ENCODE measurements around the gene VPS13C.

The VPS13C gene

DNA sequence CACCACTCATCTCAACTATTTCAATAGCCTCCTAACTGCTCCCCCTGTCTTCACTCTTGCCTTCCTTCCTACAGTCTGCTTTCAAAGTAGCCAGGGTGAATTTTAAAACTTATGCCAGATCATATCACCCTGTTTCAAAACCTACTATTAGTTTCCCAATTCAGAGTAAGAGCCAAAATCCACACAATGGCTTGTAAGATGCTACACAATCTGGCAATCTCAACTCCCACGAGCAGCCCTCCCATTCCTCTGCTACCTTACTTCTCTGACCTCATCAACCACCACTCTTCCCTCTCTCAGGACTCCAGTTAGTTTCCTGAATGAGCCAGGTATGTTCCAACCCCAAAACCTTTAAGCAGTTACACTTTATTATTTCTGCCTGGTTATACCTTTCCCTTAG lies 62.5 kb downstream of the VPS13C start:
- Histone ChIP-seq H3K36me3 (ENCODE audit: control insufficient read depth, insufficient read depth, low read length) (no peaks in the 10 kb centered on the region), H3K9ac (ENCODE audit: low read length) (no peak overlapping the region), H3K4me1 (ENCODE audit: control insufficient read depth, insufficient read depth, low read length) (no peaks in the 10 kb centered on the region), H3K27ac (ENCODE audit: low read depth, low read length) (no peak overlapping the region), H3K27me3 (ENCODE audit: control insufficient read depth, insufficient read depth, low read length) (no peaks in the 10 kb centered on the region), H3K4me3 (ENCODE audit: low read length) (no peak overlapping the region)

DNA sequence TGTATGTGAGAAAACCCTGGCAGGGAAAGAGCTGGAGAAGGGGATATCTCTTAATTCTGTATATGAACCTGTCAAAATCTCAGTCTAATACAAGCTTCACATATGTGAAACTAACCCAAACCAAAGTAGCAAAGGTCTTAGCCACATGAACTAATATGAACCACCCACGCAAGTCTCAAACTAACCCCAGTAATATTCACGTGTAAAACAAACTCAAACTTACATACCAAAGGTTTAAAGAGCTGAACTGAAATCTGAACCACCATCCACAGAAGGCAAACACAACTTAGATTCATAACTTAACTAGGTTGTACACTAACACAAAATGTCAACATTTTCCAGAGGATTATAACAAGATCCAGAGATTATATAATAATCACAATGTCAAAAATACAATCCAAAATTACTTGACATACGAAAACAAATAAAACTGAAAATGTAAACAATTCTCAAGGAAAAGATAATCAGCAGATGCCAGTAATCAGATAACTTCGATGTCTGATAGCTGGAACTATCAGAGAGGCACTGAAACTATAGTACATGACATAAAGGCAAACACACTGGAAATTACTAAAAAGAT lies 64.1 kb downstream of the VPS13C start:
- no peaks in the 10 kb centered on the region for H3K27me3 ChIP-seq (ENCODE audit: control insufficient read depth, insufficient read depth, low read length)
- H3K9ac ChIP-seq (ENCODE audit: low read length), result no peak overlapping the region
- no peaks in the 10 kb centered on the region for H3K36me3 ChIP-seq (ENCODE audit: control insufficient read depth, insufficient read depth, low read length)
- H3K27ac ChIP-seq (ENCODE audit: low read depth, low read length), result no peak overlapping the region
- no peaks in the 10 kb centered on the region for H3K4me1 ChIP-seq (ENCODE audit: control insufficient read depth, insufficient read depth, low read length)
- no peak overlapping the region for H3K4me3 ChIP-seq (ENCODE audit: low read length)

DNA sequence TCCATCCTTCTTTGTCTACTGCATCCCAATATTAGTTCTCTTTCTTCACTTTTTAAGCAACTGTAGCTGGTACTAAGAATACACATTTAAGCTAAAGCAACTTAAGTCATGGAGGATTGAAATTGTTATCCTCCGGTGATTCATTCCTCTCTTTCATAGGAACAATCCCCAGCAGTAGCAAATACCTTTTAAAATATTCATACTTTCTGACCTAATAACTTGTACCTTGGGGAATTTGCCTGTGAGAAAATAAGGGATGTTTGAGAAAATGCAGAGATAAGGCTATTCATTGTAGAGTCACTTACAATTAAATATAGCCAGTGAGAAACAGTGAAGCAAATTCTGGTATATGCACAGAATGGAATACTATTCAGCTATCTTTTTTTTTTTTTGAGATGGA lies 66.0 kb downstream of the VPS13C start:
- H3K9ac ChIP-seq (ENCODE audit: low read length), result no peak overlapping the region
- H3K36me3 ChIP-seq (ENCODE audit: control insufficient read depth, insufficient read depth, low read length), result no peaks in the 10 kb centered on the region
- no peaks in the 10 kb centered on the region for H3K4me1 ChIP-seq (ENCODE audit: control insufficient read depth, insufficient read depth, low read length)
- H3K27ac ChIP-seq (ENCODE audit: low read depth, low read length), result no peak overlapping the region
- H3K27me3 ChIP-seq (ENCODE audit: control insufficient read depth, insufficient read depth, low read length), result no peaks in the 10 kb centered on the region
- no peak overlapping the region for H3K4me3 ChIP-seq (ENCODE audit: low read length)

DNA sequence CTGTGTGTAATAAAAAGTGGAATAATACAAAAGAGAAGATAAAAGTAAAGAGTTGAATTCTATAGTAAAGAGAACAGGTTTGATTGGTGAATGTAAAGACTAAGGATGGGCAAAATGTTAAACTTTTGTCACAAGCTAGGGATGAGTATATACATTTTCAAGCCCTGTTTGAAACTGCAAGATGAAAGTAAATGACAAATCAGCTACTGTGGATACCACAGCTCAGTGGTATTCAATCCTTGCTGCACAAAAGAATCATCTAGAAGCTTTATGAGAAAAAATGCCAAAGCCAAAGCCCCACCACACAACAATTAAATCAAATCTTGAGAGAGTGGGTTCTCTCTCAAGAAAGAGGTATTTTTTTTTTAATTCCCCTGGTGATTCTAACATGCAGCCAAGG lies 67.7 kb downstream of the VPS13C start:
- no peaks in the 10 kb centered on the region for H3K4me1 ChIP-seq (ENCODE audit: control insufficient read depth, insufficient read depth, low read length)
- H3K9ac ChIP-seq (ENCODE audit: low read length), result no peak overlapping the region
- no peaks in the 10 kb centered on the region for H3K27me3 ChIP-seq (ENCODE audit: control insufficient read depth, insufficient read depth, low read length)
- H3K27ac ChIP-seq (ENCODE audit: low read depth, low read length), result no peak overlapping the region
- H3K4me3 ChIP-seq (ENCODE audit: low read length), result no peak overlapping the region
- H3K36me3 ChIP-seq (ENCODE audit: control insufficient read depth, insufficient read depth, low read length), result peaks cover 2% of the 10 kb centered on the region

DNA sequence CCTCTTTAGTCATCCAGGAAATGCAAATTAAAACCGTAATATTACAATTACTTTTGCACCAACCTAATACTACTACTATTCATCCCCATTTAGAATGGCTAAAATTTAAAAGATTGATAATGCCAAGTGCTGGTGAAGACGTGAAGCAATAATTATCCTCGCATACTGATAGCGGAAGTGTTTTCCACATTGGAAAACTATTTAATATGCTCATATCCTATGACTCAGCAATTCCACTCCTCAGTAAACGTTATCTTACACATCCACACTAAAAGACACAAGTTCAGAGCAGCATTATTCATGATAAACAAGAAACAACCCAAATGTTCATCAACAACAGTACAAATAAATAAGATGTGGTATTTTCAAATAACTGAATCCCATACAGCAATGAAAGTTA lies 70.6 kb downstream of the VPS13C start:
- no peak overlapping the region for H3K27ac ChIP-seq (ENCODE audit: low read depth, low read length)
- H3K27me3 ChIP-seq (ENCODE audit: control insufficient read depth, insufficient read depth, low read length), result no peaks in the 10 kb centered on the region
- H3K9ac ChIP-seq (ENCODE audit: low read length), result no peak overlapping the region
- peaks cover 2% of the 10 kb centered on the region for H3K36me3 ChIP-seq (ENCODE audit: control insufficient read depth, insufficient read depth, low read length)
- no peak overlapping the region for H3K4me3 ChIP-seq (ENCODE audit: low read length)
- no peaks in the 10 kb centered on the region for H3K4me1 ChIP-seq (ENCODE audit: control insufficient read depth, insufficient read depth, low read length)

DNA sequence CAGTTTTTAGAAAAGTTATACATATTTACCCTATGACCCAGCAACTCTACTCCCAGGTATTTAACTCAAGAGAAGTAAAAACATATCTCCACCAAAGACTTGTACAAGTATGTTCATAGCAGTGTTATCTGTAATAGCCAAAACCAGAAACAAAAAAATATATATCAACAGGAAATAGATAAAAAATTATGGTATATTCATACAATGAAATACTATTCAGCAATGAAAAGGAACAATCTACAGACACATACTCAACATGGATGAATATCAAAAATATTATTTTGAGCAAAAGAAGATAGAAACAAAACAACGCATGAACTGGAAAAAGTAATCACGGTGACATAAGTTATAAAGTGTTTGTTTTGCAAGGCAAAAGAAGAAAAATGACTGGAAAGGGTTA lies 72.4 kb downstream of the VPS13C start:
- Histone ChIP-seq H3K4me1 (ENCODE audit: control insufficient read depth, insufficient read depth, low read length) (no peaks in the 10 kb centered on the region), H3K4me3 (ENCODE audit: low read length) (no peak overlapping the region), H3K27ac (ENCODE audit: low read depth, low read length) (no peak overlapping the region), H3K9ac (ENCODE audit: low read length) (no peak overlapping the region), H3K36me3 (ENCODE audit: control insufficient read depth, insufficient read depth, low read length) (peaks cover 2% of the 10 kb centered on the region), H3K27me3 (ENCODE audit: control insufficient read depth, insufficient read depth, low read length) (no peaks in the 10 kb centered on the region)

DNA sequence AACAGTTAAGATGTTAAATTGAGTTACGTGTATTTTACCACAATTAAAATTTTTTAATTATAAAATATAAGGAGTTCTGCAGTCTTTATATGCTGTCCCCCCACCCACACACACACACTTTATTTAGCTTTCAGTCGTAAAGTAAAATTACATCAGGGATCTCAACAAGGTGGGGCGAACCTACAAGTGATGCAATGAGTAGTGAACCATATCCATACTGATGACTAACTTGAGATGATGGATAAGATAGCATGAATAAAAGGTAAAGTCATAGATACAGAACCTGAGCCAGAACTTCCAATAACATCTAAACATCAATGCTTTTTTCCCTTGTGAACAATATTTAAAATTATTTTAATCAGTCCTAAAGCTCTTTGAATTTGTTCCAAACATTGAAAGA lies 77.2 kb downstream of the VPS13C start:
- H3K36me3 ChIP-seq (ENCODE audit: control insufficient read depth, insufficient read depth, low read length), result no peaks in the 10 kb centered on the region
- H3K4me3 ChIP-seq (ENCODE audit: low read length), result no peak overlapping the region

DNA sequence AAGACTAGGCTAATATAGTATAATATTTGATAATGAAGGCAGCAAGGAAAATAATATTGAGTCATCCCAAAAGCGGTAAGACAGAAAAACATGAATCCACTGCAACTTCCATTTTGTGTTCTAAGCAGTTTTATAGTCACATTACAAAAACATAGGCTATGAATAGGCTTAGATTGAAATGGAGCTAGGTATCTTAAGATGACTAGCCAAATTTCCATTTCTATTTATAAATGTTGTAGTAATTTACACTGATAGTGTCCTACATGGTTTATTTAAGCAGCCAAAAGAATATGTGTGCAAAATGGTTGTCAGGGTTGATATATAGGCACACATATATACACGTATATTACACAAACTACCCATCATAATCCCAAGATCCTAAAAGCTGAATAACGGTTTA lies 82.0 kb downstream of the VPS13C start:
- H3K36me3 ChIP-seq (ENCODE audit: control insufficient read depth, insufficient read depth, low read length), result no peaks in the 10 kb centered on the region
- H3K27me3 ChIP-seq (ENCODE audit: control insufficient read depth, insufficient read depth, low read length), result no peaks in the 10 kb centered on the region
- no peak overlapping the region for H3K9ac ChIP-seq (ENCODE audit: low read length)
- no peak overlapping the region for H3K27ac ChIP-seq (ENCODE audit: low read depth, low read length)
- no peak overlapping the region for H3K4me3 ChIP-seq (ENCODE audit: low read length)
- no peaks in the 10 kb centered on the region for H3K4me1 ChIP-seq (ENCODE audit: control insufficient read depth, insufficient read depth, low read length)

More for the DNA sequence above, 77.2 kb downstream of the VPS13C start:
- no peak overlapping the region for H3K27ac ChIP-seq (ENCODE audit: low read depth, low read length)
- H3K9ac ChIP-seq (ENCODE audit: low read length), result no peak overlapping the region
- no peaks in the 10 kb centered on the region for H3K4me1 ChIP-seq (ENCODE audit: control insufficient read depth, insufficient read depth, low read length)
- no peaks in the 10 kb centered on the region for H3K27me3 ChIP-seq (ENCODE audit: control insufficient read depth, insufficient read depth, low read length)

DNA sequence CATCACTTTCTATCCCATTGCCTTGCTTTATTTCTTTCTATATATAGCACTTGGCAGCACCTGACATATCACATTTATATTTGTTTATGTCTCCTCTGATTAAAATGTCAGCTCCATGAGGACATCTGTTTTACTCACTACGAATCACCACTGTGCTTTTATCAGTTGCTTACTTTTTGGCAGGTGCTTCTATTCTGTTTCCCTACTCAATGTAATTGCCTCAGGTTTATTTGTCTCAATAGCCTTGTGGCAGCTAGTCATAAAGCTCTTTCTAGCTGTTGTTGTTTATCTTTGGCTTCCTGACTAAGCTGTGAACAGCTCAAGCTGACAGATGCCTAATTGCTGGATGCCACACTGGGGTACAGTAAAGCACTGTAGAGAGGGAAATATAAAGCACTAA lies 85.5 kb downstream of the VPS13C start:
- Histone ChIP-seq H3K27me3 (ENCODE audit: control insufficient read depth, insufficient read depth, low read length) (no peaks in the 10 kb centered on the region), H3K27ac (ENCODE audit: low read depth, low read length) (no peak overlapping the region), H3K9ac (ENCODE audit: low read length) (no peak overlapping the region), H3K4me3 (ENCODE audit: low read length) (no peak overlapping the region), H3K36me3 (ENCODE audit: control insufficient read depth, insufficient read depth, low read length) (peaks cover 11% of the 10 kb centered on the region), H3K4me1 (ENCODE audit: control insufficient read depth, insufficient read depth, low read length) (no peaks in the 10 kb centered on the region)

DNA sequence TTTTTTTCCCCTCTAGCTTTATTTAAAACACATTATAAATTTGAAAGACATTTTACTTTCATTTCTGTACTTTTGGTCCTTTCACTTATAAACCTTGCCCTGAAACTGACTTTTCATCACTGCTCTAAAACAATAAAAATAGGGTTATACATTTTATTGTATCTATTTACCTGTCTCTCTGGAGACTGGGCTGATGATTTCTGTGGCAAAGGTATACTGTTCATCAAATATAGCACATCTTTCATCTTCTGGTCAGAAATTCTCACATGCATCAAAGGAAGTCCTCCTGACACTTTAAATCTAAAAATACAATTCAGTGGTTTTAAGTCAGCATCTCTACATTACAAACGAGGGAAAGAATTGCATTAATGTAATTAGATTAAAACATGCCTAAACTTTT lies 86.1 kb downstream of the VPS13C start:
- Histone ChIP-seq H3K27me3 (ENCODE audit: control insufficient read depth, insufficient read depth, low read length) (no peaks in the 10 kb centered on the region), H3K4me3 (ENCODE audit: low read length) (no peak overlapping the region), H3K4me1 (ENCODE audit: control insufficient read depth, insufficient read depth, low read length) (no peaks in the 10 kb centered on the region), H3K27ac (ENCODE audit: low read depth, low read length) (no peak overlapping the region), H3K9ac (ENCODE audit: low read length) (no peak overlapping the region), H3K36me3 (ENCODE audit: control insufficient read depth, insufficient read depth, low read length) (peaks cover 11% of the 10 kb centered on the region)

DNA sequence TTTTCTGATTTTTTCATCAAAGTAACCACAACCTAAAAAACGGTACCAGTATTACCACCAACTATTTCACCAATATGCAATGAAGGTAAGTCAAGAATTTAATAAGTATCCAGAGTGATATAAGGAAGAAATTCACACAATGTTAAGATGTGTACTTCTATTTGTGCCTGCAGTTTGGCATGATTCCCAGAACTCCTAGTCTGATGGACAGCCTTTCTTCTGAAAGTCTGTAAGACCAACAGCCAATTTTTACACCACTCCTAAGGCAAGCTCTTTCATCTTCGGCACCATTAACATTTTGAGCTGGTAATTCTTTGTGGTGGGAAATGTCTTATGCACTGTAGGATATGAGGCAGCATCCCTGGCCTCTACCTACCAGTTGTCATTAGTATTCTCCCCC lies 108.3 kb downstream of the VPS13C start:
- H3K36me3 ChIP-seq (ENCODE audit: control insufficient read depth, insufficient read depth, low read length), result peaks cover 3% of the 10 kb centered on the region
- no peak overlapping the region for H3K4me3 ChIP-seq (ENCODE audit: low read length)
- H3K4me1 ChIP-seq (ENCODE audit: control insufficient read depth, insufficient read depth, low read length), result no peaks in the 10 kb centered on the region
- no peak overlapping the region for H3K9ac ChIP-seq (ENCODE audit: low read length)
- H3K27ac ChIP-seq (ENCODE audit: low read depth, low read length), result no peak overlapping the region
- no peaks in the 10 kb centered on the region for H3K27me3 ChIP-seq (ENCODE audit: control insufficient read depth, insufficient read depth, low read length)

DNA sequence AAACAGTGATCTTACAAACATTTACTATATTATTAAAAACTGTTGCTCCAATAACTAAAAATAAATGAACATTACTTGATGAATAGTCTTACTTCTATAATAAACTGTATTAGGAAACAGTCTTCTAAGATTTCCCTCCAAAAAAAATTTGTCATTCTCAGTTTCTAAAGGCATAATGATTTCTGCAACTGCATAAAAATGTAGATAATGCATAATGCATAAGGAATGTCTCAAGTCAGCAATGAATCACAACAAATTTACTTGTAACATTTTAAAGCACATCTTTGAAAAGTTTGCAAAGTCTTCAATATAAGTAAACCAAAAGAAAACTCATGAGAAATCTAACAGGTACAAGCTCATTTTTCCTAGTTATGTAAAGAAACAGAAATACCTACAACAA lies 113.5 kb downstream of the VPS13C start:
- Histone ChIP-seq H3K4me3 (ENCODE audit: low read length) (no peak overlapping the region), H3K9ac (ENCODE audit: low read length) (no peak overlapping the region), H3K27me3 (ENCODE audit: control insufficient read depth, insufficient read depth, low read length) (no peaks in the 10 kb centered on the region), H3K4me1 (ENCODE audit: control insufficient read depth, insufficient read depth, low read length) (no peaks in the 10 kb centered on the region), H3K36me3 (ENCODE audit: control insufficient read depth, insufficient read depth, low read length) (peaks cover 11% of the 10 kb centered on the region), H3K27ac (ENCODE audit: low read depth, low read length) (no peak overlapping the region)

DNA sequence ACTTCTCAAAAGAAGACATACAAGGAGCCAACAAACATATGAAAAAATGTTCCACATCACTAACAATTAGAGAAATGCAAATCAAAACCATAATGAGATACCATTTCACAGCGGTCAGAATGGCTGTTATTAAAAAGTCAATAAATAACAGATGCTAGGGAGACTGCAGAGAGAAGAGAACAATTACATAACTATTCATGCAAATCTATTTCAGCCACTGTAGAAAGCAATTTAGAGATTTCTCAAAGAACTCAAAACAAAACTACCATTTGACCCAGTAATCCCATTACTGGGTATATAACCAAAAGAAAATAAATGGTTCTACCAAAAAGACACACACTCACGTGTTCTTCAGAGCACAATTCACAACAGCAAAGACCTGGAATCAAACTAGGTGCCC lies 116.3 kb downstream of the VPS13C start:
- no peak overlapping the region for H3K27ac ChIP-seq (ENCODE audit: low read depth, low read length)
- H3K27me3 ChIP-seq (ENCODE audit: control insufficient read depth, insufficient read depth, low read length), result no peaks in the 10 kb centered on the region
- no peak overlapping the region for H3K9ac ChIP-seq (ENCODE audit: low read length)
- H3K4me1 ChIP-seq (ENCODE audit: control insufficient read depth, insufficient read depth, low read length), result no peaks in the 10 kb centered on the region
- H3K36me3 ChIP-seq (ENCODE audit: control insufficient read depth, insufficient read depth, low read length), result peaks cover 14% of the 10 kb centered on the region
- H3K4me3 ChIP-seq (ENCODE audit: low read length), result no peak overlapping the region

Data from rectal smooth muscle tissue (tissue), 1 donor.